Spinal cord (tissue), 10 donors: Measurements from ENCODE around the gene RGS6. TPM values are rescaled to one million over a fixed set of nuclear protein-coding genes. Genes with fewer than 3 reads are reported as not detected.

Experiments
- DNase-seq, 6 donors: peaks; one replicate each; pipeline versions ENCODE4 v3.0.0 to v3.0.0-alpha.2; 2013 to 2015; ENCODE audit warnings: low spot score in 6 of 6, low read depth in 4 of 6
- H3K27ac ChIP-seq: one replicate; pipeline ENCODE4 v1.5.1; 2013; ENCODE audit warnings: low read depth, low read length, control low read depth
- H3K27me3 ChIP-seq: one replicate; pipeline ENCODE4 v1.6.1; 2013; ENCODE audit warnings: low read length; ENCODE audit not compliant: control insufficient read depth, insufficient read depth
- H3K36me3 ChIP-seq: one replicate; pipeline ENCODE4 v1.6.1; 2013; ENCODE audit warnings: low read length; ENCODE audit not compliant: control insufficient read depth, insufficient read depth
- H3K4me1 ChIP-seq: one replicate; pipeline ENCODE4 v1.6.1; 2013; ENCODE audit warnings: low read length; ENCODE audit not compliant: control insufficient read depth, insufficient read depth
- H3K4me3 ChIP-seq: one replicate; pipeline ENCODE4 v1.5.1; 2013; ENCODE audit warnings: low read depth, low read length, control low read depth
- H3K9me3 ChIP-seq: one replicate; pipeline ENCODE4 v1.6.1; 2013; ENCODE audit warnings: low read length; ENCODE audit not compliant: control insufficient read depth, insufficient read depth
- WGBS: methylation state at CpG from one replicate; pipeline ENCODE4 v1.1.5; 2013; ENCODE audit warnings: missing lambda C conversion rate; ENCODE audit not compliant: insufficient coverage; 5-methylcytosine and 5-hydroxymethylcytosine counted together
- polyA plus RNA-seq, 2 donors: library from polyadenylated mRNA; unstranded; fragments of 120-200 nt; gene quantifications; one replicate each; pipeline ENCODE4 v1.2.1, GENCODE V29; 2013; ENCODE audit not compliant: insufficient read length in 2 of 2
- total RNA-seq, 2 donors: library from RNA; depleted of rRNA in 1 of 2; stranded (reverse); fragments of 120-200 nt in 1 of 2; fragments of >200 nt in 1 of 2; gene quantifications; one replicate each; pipeline versions ENCODE4 v1.2.3 to v1.2.4, GENCODE V29; 2013 to 2014
- donor health status: healthy.

RGS6 gene
- total and polyA plus RNA-seq, 4 donors: 9.1 to 11.5 (median 10.3) TPM

GRCh38 chr14:72333357-72333756, 401.1 kb downstream of the RGS6 start:
- peak in 1 of 6 donors; percentile 14 for DNase-seq
- Histone ChIP-seq H3K27me3 (no peaks in the 10 kb centered on the region), H3K4me1 (peaks cover 14% of the 10 kb centered on the region)

GRCh38 chr14:72336311-72336980, 404.2 kb downstream of the RGS6 start:
- H3K36me3 ChIP-seq: no peaks in the 10 kb centered on the region
- DNase-seq: no peak
- WGBS: 80% methylated on average over 4 of the region's 4 CpGs
- H3K4me3 ChIP-seq: no peak overlapping the region
- H3K9me3 ChIP-seq: no peaks in the 10 kb centered on the region
- no peaks in the 10 kb centered on the region for H3K27me3 ChIP-seq
- H3K4me1 ChIP-seq: peaks cover 11% of the 10 kb centered on the region
- H3K27ac ChIP-seq: no peak overlapping the region

More at GRCh38 chr14:72333357-72333756, 401.1 kb downstream of the RGS6 start:
- Histone ChIP-seq H3K36me3 (no peaks in the 10 kb centered on the region), H3K27ac (no peak overlapping the region), H3K4me3 (no peak overlapping the region), H3K9me3 (no peaks in the 10 kb centered on the region)
- 39% methylated on average over 3 of the region's 4 CpGs for WGBS

GRCh38 chr14:72341237-72341636, 409.0 kb downstream of the RGS6 start:
- no peak overlapping the region for H3K4me3 ChIP-seq
- WGBS: no CpG with 5 or more reads among the region's 1 CpG
- no peak for DNase-seq

GRCh38 chr14:72341686-72342085, 409.5 kb downstream of the RGS6 start:
- no peak overlapping the region for H3K27ac ChIP-seq
- H3K4me3 ChIP-seq: no peak overlapping the region
- WGBS: no CpG with 5 or more reads among the region's 2 CpGs
- no peak for DNase-seq
- H3K4me1 ChIP-seq: no peaks in the 10 kb centered on the region
- H3K27me3 ChIP-seq: no peaks in the 10 kb centered on the region
- no peaks in the 10 kb centered on the region for H3K36me3 ChIP-seq
- no peaks in the 10 kb centered on the region for H3K9me3 ChIP-seq

More at GRCh38 chr14:72341237-72341636, 409.0 kb downstream of the RGS6 start:
- Histone ChIP-seq H3K27ac (no peak overlapping the region), H3K27me3 (no peaks in the 10 kb centered on the region), H3K4me1 (no peaks in the 10 kb centered on the region), H3K9me3 (no peaks in the 10 kb centered on the region), H3K36me3 (no peaks in the 10 kb centered on the region)

GRCh38 chr14:72347118-72347517, 414.9 kb downstream of the RGS6 start:
- Histone ChIP-seq H3K27ac (no peak overlapping the region), H3K4me1 (no peaks in the 10 kb centered on the region), H3K27me3 (no peaks in the 10 kb centered on the region), H3K36me3 (no peaks in the 10 kb centered on the region), H3K9me3 (no peaks in the 10 kb centered on the region), H3K4me3 (no peak overlapping the region)
- no CpG with 5 or more reads among the region's 3 CpGs for whole genome bisulfite sequencing
- DNase-seq: no peak

GRCh38 chr14:72350215-72350614, 418.0 kb downstream of the RGS6 start:
- no peak for DNase-seq
- Histone ChIP-seq H3K4me1 (no peaks in the 10 kb centered on the region), H3K27me3 (no peaks in the 10 kb centered on the region), H3K36me3 (no peaks in the 10 kb centered on the region), H3K4me3 (no peak overlapping the region), H3K9me3 (no peaks in the 10 kb centered on the region), H3K27ac (no peak overlapping the region)
- WGBS: no CpG with 5 or more reads among the region's 1 CpG

GRCh38 chr14:72352012-72352411, 419.8 kb downstream of the RGS6 start:
- H3K36me3 ChIP-seq: no peaks in the 10 kb centered on the region
- H3K4me1 ChIP-seq: no peaks in the 10 kb centered on the region
- H3K4me3 ChIP-seq: no peak overlapping the region
- WGBS: no CpG with 5 or more reads among the region's 2 CpGs
- no peak overlapping the region for H3K27ac ChIP-seq
- H3K27me3 ChIP-seq: no peaks in the 10 kb centered on the region
- no peak for DNase-seq
- no peaks in the 10 kb centered on the region for H3K9me3 ChIP-seq

GRCh38 chr14:72366619-72367018, 434.4 kb downstream of the RGS6 start:
- Histone ChIP-seq H3K36me3 (no peaks in the 10 kb centered on the region), H3K4me3 (no peak overlapping the region), H3K9me3 (no peaks in the 10 kb centered on the region), H3K27me3 (no peaks in the 10 kb centered on the region), H3K27ac (no peak overlapping the region), H3K4me1 (no peaks in the 10 kb centered on the region)
- peak in 1 of 6 donors; percentile 8 for DNase-seq
- WGBS: 95% methylated on average over 3 of the region's 3 CpGs

GRCh38 chr14:72369106-72369505, 436.9 kb downstream of the RGS6 start:
- Histone ChIP-seq H3K4me3 (no peak overlapping the region), H3K4me1 (no peaks in the 10 kb centered on the region), H3K36me3 (no peaks in the 10 kb centered on the region), H3K27me3 (no peaks in the 10 kb centered on the region), H3K9me3 (no peaks in the 10 kb centered on the region), H3K27ac (no peak overlapping the region)
- DNase-seq: no peak

- Histone ChIP-seq H3K27ac (no peak overlapping the region), H3K36me3 (no peaks in the 10 kb centered on the region), H3K4me1 (no peaks in the 10 kb centered on the region), H3K9me3 (no peaks in the 10 kb centered on the region), H3K4me3 (no peak overlapping the region), H3K27me3 (no peaks in the 10 kb centered on the region)
- DNase-seq: no peak
- WGBS: no CpG with 5 or more reads among the region's 3 CpGs
Measured at GRCh38 chr14:72377016-72377415, 444.8 kb downstream of the RGS6 start.
